ENCODE data around the gene ATP9B.

Gene ATP9B

GRCh38 chr18:79393635-79394533 lies 324.7 kb downstream of the ATP9B start (continued):
- TF ChIP-seq PATZ1 (tag by site-specific recombination; IDR thresholded peaks at IDR 0.05) (peak; percentile 65), PBX3 (CRISPR knock-in tag; IDR thresholded peaks at IDR 0.05) (no peak), ZNF488 (tag by site-specific recombination; IDR thresholded peaks at IDR 0.05) (no peak), ZFP3 (tag by site-specific recombination; IDR thresholded peaks at IDR 0.05; ENCODE audit: low read depth) (no peak), ZNF549 (tag by site-specific recombination; IDR thresholded peaks at IDR 0.05) (no peak), ZBTB6 (tag by site-specific recombination; IDR thresholded peaks at IDR 0.05) (peak; percentile 85), ZNF596 (tag by site-specific recombination; IDR thresholded peaks at IDR 0.05) (no peak), ZNF10 (tag by site-specific recombination; IDR thresholded peaks at IDR 0.05) (no peak), ZSCAN30 (tag by site-specific recombination; IDR thresholded peaks at IDR 0.05) (peak; percentile 42), SCRT1 (tag by site-specific recombination; IDR thresholded peaks at IDR 0.05; ENCODE audit: borderline replicate concordance) (no peak), ZNF629 (tag by site-specific recombination; IDR thresholded peaks at IDR 0.05) (peak; percentile 59), ZNF585B (tag by site-specific recombination; IDR thresholded peaks at IDR 0.05) (no peak), OSR2 (tag by site-specific recombination; IDR thresholded peaks at IDR 0.05) (no peak), BCL11A (tag by site-specific recombination; IDR thresholded peaks at IDR 0.05; ENCODE audit: low read depth) (no peak), ZBTB21 (tag by site-specific recombination; IDR thresholded peaks at IDR 0.05) (no peak), ZSCAN18 (tag by site-specific recombination; IDR thresholded peaks at IDR 0.05) (no peak), ZNF677 (tag by site-specific recombination; IDR thresholded peaks at IDR 0.05) (no peak), ZNF280C (tag by site-specific recombination; IDR thresholded peaks at IDR 0.05) (no peak), ZNF701 (tag by site-specific recombination; IDR thresholded peaks at IDR 0.05) (no peak), ZNF157 (tag by site-specific recombination; IDR thresholded peaks at IDR 0.05) (no peak), ZNF335 (tag by site-specific recombination; conservative IDR thresholded peaks at IDR 0.05) (peak; percentile 45; the same call in 1 of the 2 replicates), ZNF555 (tag by site-specific recombination; conservative IDR thresholded peaks at IDR 0.05) (no peak), BCL11B (tag by site-specific recombination; IDR thresholded peaks at IDR 0.05; ENCODE audit: low read depth) (no peak), ZNF266 (tag by site-specific recombination; IDR thresholded peaks at IDR 0.05; ENCODE audit: low read depth) (no peak), ZNF514 (tag by site-specific recombination; IDR thresholded peaks at IDR 0.05) (no peak), KLF7 (tag by site-specific recombination; IDR thresholded peaks at IDR 0.05; ENCODE audit: borderline replicate concordance) (no peak), ZNF423 (tag by site-specific recombination; IDR thresholded peaks at IDR 0.05) (no peak), ZNF473 (tag by site-specific recombination; IDR thresholded peaks at IDR 0.05) (no peak), ZNF19 (tag by site-specific recombination; IDR thresholded peaks at IDR 0.05; ENCODE audit: low read depth) (no peak), GLI2 (tag by site-specific recombination; IDR thresholded peaks at IDR 0.05; ENCODE audit: borderline replicate concordance, low read depth) (no peak)

All from HEK293 (cell line).